LoVo (cell line): Measurements from ENCODE around the gene BMPR1B.
"Not testable (repeated sequence)": the region's sequence is repeated elsewhere in the genome, so short reads cannot be mapped to it uniquely, and the experiment has no call there.

ENCODE experiments used
- DNase-seq: peaks from one replicate; pipeline ENCODE4 v3.0.0-alpha.2; 2016; ENCODE audit warnings: low spot score

BMPR1B gene

GRCh38 chr4:94833394-94833793 lies 75.6 kb downstream of the BMPR1B start:
- DNase-seq: no peak

- no peak for DNase-seq
These were observed 76.7 kb downstream of the BMPR1B start for GRCh38 chr4:94834501-94834900.

- DNase-seq: not testable (repeated sequence)
These were observed 83.6 kb downstream of the BMPR1B start for GRCh38 chr4:94841166-94841863.

DNA sequence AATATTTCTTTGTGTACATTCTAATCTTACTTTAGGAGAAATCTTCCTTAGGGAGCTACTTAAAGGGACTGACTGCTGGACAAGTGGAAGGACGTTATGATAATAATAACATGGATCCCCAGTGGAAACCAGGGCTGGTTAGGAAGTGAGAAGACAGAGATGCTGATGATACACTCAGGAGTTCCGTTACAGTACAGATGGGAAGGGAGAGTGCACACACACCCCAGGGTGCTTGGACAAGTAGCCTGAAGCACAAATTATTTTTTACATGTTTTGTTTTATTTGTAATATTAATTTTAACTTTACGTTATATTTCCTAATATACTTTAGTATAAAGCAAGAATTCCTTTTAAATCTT lies 84.1 kb downstream of the BMPR1B start:
- no peak for DNase-seq

DNA sequence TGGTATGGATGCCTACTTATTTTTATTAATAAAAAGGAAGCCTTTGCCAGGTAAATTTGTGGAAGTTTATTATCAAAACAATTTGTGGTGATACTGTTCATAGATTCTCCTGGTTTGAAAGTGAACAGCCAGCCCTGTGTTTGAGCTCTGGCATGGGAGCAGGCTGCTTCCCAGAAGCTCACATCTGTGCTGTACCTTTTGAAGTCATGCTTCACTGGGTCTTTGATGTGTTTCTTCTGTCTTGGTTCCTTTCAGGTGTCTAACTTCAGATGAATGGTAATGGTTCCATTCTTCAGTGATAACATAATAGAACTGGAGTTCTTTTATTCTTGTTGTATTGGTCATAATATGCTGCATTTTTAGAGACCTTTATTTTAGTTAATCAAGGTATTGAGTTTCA lies 85.5 kb downstream of the BMPR1B start:
- DNase-seq: no peak

DNA sequence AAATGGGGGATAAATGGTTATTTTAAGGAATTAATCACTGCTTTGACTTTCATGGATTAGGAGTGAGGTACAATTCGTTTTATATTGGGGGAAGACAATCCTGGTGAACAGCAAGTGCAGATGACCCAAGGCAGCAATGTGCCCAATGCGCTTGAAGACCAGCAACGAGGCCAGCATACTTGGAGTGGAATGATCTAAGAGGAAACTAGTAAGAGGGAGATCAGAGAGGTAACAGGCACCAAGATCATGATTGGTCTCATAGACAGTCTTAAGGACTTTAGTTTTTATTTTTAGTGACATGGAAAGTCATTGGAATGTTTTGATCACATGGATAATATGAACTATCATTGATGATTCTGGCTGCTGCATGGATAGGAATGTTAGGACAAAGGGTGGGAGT lies 90.6 kb downstream of the BMPR1B start:
- no peak for DNase-seq

DNA sequence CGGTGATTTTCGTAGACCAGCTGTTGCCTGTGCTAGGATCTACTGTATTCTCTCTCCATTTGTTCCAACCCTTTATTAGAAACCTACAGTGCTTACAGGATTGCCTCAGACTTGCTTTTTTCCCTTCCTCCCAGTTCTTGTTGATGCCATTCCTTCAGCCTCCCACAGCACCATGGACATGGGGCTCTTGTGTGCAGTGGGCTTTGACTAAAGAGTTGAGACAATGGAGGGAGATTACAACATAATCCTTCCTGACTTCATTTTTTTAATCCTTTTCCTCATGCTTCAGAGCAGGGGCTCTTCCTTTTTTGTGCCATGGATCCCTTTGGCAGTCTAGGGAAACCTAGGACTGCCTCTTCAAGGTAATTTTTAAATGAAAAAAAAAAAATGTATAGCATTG lies 92.1 kb downstream of the BMPR1B start:
- no peak for DNase-seq

DNA sequence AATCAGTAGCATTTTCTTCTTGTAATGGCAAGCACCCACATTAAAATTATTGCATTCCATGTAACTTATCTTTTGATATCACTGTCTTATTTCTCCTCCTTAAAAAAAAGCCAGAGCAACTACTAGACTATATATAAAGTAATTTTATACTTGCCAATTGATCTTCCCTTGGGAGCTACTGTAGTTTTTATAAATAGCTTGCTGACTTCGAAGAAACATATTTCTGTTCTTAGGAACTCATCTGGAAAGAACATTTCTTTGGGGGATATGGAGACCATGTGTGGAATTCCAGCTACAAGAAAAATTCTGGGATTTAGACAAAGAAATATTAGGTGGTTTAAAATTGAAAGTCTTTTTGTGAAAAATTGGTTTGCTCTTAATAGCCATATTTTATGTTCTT lies 94.9 kb downstream of the BMPR1B start:
- no peak for DNase-seq

DNA sequence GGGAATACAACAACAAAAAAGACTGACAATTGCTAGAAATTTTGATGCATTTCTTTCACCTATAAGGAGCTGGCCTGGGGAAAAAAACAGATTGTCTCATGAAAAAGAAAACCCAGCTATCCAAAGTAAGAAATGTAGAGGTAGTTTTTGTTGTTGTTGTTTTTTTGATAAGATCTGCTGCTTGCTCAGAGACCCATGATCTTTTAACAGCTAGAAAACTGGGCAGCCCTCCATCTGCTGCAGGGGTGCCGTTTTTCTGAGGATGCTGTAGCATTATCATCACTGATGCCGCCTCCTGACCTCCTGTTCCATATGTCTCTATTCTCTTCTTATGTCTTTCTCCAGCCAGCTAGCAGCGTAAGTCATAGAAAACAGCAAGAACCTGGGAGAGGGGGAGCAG lies 98.3 kb downstream of the BMPR1B start:
- no peak for DNase-seq

- no peak for DNase-seq
These were observed 112.4 kb downstream of the BMPR1B start for GRCh38 chr4:94870146-94870545.

DNA sequence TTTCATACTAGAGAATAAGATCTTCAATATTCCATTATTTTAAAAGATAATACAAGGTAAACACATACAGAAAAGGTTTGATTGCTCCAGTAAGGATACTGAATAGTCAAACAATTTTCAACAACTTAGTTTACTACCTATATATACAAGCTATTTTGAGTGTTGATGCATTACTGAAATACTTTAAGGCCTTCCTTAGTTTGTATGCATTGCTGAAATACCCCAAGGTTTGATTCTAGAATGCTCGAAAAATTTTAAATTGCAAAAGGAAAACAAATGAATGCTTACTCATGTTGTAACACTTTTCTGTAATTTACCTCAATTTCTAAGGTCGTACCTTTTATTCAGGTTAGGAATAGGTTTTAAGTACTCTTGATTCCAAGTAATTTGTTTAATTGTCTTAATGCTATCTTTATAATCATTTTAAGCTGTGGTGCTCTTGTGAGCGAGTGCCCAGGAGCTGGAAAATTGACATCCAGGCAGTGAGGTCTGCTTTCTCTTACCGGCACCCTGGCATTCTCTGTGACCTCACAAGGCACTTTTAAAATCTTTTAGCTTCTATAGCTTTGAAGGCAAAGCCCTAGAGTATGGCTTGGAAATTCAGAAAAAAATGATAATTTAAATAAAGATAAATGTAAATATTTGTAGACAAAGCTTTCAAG lies 114.0 kb downstream of the BMPR1B start:
- no peak for DNase-seq

DNA sequence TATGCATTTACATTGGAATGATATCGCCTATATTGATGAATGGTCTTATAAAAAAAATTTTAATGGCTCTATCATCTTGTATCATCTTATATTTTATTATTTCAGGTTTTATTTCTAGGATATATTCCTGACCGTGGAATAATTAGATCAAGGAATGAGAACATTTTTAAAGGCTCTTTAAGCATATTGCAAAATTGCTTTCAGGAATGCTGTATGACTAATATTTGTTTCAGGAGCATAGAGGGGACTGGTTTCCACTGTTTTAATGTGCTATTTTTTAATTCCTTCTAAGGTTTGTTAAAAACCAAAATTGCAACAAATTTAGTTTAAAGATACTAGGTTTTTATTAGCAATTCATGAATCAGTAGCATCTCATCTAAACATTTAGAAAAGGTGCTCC lies 120.2 kb downstream of the BMPR1B start:
- no peak for DNase-seq

GRCh38 chr4:94880956-94881355 lies 123.2 kb downstream of the BMPR1B start:
- no peak for DNase-seq

DNA sequence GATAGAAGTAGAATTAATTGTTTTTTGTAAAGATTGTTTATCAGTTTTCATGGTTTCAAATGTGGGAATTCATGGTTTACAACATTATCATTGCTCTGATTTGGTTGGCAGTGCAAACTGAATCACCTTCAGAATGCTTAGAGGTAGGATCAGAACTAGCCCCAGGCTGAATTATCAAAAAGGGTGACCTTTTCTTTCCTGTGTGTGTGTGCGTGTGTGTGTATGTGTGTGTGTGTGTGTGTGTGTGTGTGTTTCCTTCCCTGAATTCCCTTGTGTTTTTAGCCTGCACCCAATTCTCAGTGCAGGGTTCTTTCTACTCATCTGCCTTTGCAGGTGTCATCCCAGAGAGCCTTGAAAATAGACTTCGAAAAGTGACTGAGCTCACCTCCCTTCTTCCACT lies 125.0 kb downstream of the BMPR1B start:
- DNase-seq: no peak

- DNase-seq: no peak
These were observed 129.3 kb downstream of the BMPR1B start for GRCh38 chr4:94887027-94887426.

GRCh38 chr4:94889523-94889922 lies 131.8 kb downstream of the BMPR1B start:
- no peak for DNase-seq

GRCh38 chr4:94889946-94890345 lies 132.2 kb downstream of the BMPR1B start:
- DNase-seq: no peak

DNA sequence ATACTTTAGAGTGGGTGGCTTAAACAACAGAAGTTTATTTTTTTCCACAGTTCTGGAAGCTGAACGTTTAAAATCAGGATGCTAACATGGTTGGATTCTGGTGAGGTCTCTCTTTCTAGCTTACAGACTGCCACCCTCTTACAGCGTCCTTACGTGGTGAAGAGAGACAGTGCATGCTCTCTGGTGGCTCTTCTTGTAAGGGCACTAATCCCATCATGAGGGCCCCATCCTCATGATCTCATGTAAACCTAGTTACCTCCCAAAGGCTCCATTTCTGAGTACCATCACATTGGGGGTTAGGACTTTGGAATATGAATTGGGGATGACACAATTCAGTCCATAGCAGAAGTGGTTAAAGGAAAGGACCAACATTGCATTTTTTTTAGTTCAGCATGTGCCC lies 132.8 kb downstream of the BMPR1B start:
- DNase-seq: no peak

DNA sequence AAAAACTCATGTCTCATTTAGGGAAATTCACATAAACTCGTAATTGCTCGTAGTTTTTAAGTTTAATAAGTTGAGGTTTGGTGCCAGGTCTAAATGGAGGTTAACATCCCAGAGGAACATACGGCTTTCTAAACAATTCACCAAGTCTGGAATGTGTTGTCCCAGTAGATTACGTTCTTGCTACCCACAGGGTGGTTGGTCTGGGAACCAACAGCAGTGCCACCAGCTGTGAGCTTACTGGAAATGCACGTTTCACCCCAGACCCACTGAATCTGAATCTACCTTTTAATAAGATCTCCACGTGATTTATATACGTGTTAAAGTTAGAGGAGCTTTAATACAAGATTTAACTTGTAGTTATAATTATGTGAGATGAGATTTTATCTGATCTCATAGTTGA lies 134.3 kb downstream of the BMPR1B start:
- no peak for DNase-seq

GRCh38 chr4:94895081-94895480 lies 137.3 kb downstream of the BMPR1B start:
- no peak for DNase-seq

DNA sequence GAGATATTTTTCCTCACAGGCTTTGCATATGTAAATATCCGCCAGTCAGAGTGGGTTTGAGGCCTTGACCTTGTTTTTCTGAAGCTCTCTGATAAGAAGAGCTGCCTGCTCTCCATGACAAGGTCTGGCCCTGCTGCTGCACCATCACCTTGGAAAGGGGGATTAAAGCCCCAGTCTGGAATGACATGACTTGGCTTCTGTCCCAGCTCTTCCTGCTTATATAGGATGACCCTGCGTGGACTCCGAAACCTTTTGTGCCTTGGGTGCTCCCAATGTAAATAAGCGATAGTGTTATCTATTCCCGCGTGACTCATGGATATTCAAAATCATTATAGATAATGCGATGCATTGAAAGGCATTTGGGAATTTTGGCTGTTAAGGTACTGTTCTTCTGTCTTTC lies 139.3 kb downstream of the BMPR1B start:
- no peak for DNase-seq

DNA sequence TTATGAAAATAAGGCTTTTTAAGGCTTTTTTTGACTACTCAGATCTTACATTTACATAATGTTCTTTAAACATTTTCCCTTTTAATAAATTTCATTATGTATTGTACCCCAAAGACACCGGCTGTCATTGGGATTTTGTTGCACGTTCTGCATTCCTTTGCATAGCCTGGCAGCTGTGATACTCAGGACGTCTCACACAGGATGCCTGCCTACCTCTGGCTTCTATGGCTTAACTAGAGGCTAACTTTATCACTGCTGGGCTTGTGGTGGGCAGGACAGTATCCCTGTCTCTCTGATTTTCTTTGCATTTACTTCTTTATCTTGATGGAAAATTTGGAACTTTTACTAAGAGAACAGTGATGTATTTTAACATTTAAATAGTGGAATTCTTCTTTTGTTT lies 147.8 kb downstream of the BMPR1B start:
- no peak for DNase-seq

GRCh38 chr4:94909645-94910044 lies 151.9 kb downstream of the BMPR1B start:
- no peak for DNase-seq

GRCh38 chr4:94911106-94911505 lies 153.4 kb downstream of the BMPR1B start:
- DNase-seq: no peak
